C4-2B (cell line): ENCODE measurements around the gene TRIM34.

Source experiments
- CTCF ChIP-seq: fragments of 450-650 bp; conservative IDR thresholded peaks from 2 replicates; pipeline ENCODE4 v1.5.1; 2017; ENCODE audit warnings: mild to moderate bottlenecking
- ZFX ChIP-seq: fragments of 450-650 bp; IDR thresholded peaks from 2 replicates; pipeline ENCODE4 v1.6.1; 2017

DNA sequence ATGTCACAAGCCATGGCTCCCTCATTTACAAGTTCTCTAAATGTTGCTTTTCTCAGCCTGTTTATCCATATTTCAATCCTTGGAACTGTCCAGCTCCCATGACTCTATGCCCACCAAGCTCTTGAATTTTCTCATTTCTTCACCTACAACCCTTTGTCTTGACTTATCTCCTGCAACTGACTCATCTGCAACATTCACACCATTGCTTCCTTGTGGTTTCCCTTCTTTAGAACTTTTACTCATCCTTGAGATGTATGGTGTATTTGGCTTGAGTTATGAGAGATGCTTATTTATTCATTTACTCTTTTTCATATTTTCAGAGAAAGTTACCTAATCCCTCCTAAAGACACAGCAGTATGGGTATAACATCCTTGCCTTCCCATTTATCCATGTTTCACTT, 18.8 kb downstream of the TRIM34 start:
- TF ChIP-seq CTCF (no peak), ZFX (no peak)
